Parathyroid adenoma (tissue), 2 donors: ENCODE data around the gene GPX3.
A peak's percentile ranks its signal among the peaks of the same experiment; 100 is the strongest.

ENCODE experiments used
- H2AFZ ChIP-seq: fragments of 300-600 bp; sonication (generic); one replicate; pipeline ENCODE4 v1.7.0; 2017; ENCODE audit warnings: antibody characterized with exemption, mild to moderate bottlenecking
- H3K27ac ChIP-seq: fragments of 300-600 bp; sonication (generic); one replicate; pipeline ENCODE4 v1.7.0; 2017
- H3K27me3 ChIP-seq: fragments of 300-600 bp; sonication (generic); one replicate; pipeline ENCODE4 v1.7.0; 2017; ENCODE audit warnings: low read length; ENCODE audit not compliant: control insufficient read depth, insufficient read depth
- H3K36me3 ChIP-seq: fragments of 300-600 bp; sonication (generic); one replicate; pipeline ENCODE4 v1.7.0; 2017; ENCODE audit warnings: low read length; ENCODE audit not compliant: control insufficient read depth, insufficient read depth
- H3K4me1 ChIP-seq: fragments of 300-600 bp; sonication (generic); one replicate; pipeline ENCODE4 v1.7.0; 2017; ENCODE audit warnings: control low read depth
- H3K4me2 ChIP-seq: fragments of 300-600 bp; sonication (generic); one replicate; pipeline ENCODE4 v1.7.0; 2017; ENCODE audit warnings: low read length
- H3K4me3 ChIP-seq: fragments of 300-600 bp; sonication (generic); one replicate; pipeline ENCODE4 v1.7.0; 2017; ENCODE audit warnings: low read depth, low read length
- H3K79me2 ChIP-seq: fragments of 300-600 bp; sonication (generic); one replicate; pipeline ENCODE4 v1.7.0; 2017; ENCODE audit warnings: control low read depth
- H3K9ac ChIP-seq: fragments of 300-600 bp; sonication (generic); one replicate; pipeline ENCODE4 v1.7.0; 2017; ENCODE audit warnings: mild to moderate bottlenecking
- H3K9me3 ChIP-seq: fragments of 300-600 bp; sonication (generic); one replicate; pipeline ENCODE4 v1.7.0; 2017; ENCODE audit warnings: low read length; ENCODE audit not compliant: control insufficient read depth
- TF ChIP-seq, protein P1 (sequence below): fragments of 300-600 bp; sonication (generic); IDR thresholded peaks from one replicate; pipeline ENCODE4 v1.7.0; 2017; ENCODE audit warnings: antibody characterized with exemption, mild to moderate bottlenecking
- donor health status: primary hyperparathyroidism.

GPX3 gene

DNA sequence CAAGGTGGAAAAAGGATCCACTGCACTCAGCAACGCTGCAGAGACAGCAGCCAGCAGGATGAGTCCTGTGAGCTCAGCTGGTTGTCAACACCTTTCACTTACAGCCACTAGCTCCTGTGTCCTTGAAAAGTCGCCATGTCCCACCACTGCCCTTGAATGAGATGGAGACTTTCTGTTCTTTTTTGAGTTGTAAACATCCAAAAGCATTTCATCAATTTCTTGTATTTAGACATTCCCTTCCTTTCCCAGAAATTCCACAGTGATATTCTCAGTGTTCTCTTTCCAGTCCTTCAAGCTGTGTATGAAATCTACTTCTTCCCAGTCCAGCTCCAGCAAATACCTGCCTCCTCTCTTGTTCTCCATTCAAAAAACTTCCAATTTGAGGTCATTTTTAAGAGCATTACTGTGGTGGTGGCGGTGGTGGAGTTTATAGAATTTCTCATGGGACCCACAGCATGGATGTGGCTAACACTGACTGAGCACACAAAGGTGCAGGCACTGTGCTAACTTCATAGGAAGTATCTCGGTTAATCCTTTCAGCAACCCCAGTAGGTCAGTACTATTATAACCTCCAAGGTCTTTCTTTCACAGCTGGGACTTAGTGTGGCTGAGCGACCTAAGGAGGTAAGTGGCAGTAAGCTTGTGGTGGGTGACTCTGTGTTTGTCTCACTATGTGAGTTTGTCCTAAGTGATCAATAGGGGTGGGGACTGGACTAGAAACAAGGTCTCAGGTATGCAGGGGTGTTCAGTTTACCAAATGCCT is 15.0 kb upstream of the GPX3 start:
- Histone ChIP-seq H3K79me2 (no peaks in the 10 kb centered on the region), H3K4me3 (no peak overlapping the region), H3K9me3 (no peaks in the 10 kb centered on the region), H2AFZ (peak overlapping the region; percentile 13), H3K27me3 (no peaks in the 10 kb centered on the region), H3K4me1 (peaks cover 4% of the 10 kb centered on the region), H3K27ac (peak overlapping the region; percentile 69), H3K4me2 (no peak overlapping the region), H3K36me3 (no peaks in the 10 kb centered on the region), H3K9ac (no peak overlapping the region)
- TF ChIP-seq, protein P1, sequence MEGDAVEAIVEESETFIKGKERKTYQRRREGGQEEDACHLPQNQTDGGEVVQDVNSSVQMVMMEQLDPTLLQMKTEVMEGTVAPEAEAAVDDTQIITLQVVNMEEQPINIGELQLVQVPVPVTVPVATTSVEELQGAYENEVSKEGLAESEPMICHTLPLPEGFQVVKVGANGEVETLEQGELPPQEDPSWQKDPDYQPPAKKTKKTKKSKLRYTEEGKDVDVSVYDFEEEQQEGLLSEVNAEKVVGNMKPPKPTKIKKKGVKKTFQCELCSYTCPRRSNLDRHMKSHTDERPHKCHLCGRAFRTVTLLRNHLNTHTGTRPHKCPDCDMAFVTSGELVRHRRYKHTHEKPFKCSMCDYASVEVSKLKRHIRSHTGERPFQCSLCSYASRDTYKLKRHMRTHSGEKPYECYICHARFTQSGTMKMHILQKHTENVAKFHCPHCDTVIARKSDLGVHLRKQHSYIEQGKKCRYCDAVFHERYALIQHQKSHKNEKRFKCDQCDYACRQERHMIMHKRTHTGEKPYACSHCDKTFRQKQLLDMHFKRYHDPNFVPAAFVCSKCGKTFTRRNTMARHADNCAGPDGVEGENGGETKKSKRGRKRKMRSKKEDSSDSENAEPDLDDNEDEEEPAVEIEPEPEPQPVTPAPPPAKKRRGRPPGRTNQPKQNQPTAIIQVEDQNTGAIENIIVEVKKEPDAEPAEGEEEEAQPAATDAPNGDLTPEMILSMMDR: no peak

DNA sequence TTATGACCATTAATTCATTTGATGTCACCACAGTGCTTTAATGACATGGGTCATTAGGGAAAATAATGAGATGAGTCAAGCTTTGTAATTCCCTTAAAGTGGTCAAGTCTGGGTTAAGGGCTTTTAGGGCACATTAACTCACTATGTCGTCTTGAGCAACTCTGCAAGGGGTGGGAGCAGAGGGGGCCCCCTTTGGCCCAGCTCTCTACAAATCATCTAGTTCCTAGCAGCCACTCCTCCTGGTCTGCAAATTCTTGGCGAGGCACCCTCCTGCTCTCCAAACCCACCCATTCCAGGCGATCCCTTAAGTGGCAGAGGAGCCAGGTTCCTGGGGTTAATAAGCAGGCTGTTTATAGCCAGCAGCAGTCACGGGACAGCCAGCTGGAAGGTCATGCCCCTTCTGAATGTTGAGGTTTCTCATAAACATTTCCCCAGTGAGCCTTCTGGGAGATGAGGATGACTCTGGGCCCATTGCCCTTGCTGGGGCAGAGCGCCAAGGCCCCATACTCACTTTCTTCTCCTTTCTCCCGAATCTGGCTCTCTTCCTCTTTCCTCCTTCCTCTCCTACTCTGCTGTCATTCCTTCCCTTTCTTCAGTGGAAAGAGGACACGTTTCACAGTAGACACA is 14.3 kb upstream of the GPX3 start:
- no peak overlapping the region for H2AFZ ChIP-seq
- TF ChIP-seq, protein P1: no peak
- H3K79me2 ChIP-seq: no peaks in the 10 kb centered on the region
- H3K9me3 ChIP-seq: no peaks in the 10 kb centered on the region
- no peaks in the 10 kb centered on the region for H3K36me3 ChIP-seq
- H3K4me2 ChIP-seq: no peak overlapping the region
- H3K27me3 ChIP-seq: no peaks in the 10 kb centered on the region
- no peak overlapping the region for H3K9ac ChIP-seq
- no peak overlapping the region for H3K4me3 ChIP-seq
- H3K27ac ChIP-seq: peak overlapping the region; percentile 69
- H3K4me1 ChIP-seq: peaks cover 4% of the 10 kb centered on the region

DNA sequence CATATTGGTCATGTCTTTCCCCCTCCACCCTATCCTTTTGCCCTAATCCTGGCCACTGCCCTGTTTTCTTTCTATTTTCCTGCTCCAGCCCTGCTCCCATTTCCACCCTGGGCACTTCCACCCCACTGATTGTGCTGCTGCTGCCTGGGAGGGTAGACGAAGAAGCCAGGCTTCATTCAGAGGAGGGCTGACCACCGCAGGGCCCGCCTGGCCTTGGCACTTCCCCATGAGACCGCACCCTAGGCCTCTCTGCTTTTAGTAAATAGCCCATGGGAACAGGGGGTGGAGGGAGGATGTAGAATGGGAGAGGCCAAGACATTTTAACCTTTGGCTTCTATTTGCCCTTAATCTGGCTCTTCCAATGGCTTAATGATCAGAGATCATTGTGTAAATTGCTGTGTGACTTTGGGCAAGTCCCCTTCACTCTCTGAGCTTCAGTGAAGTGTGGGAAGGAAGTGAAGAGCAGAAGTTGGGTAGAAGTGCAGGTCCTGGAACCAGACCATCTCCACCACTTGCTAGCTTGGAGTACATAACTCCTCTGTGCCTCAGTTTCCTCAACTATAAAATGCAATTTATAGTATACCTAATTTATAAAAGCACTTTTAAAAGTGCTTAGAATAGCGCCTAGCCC is 13.6 kb upstream of the GPX3 start:
- Histone ChIP-seq H3K4me3 (no peak overlapping the region), H3K27ac (peak overlapping the region; percentile 56)
- TF ChIP-seq, protein P1: no peak

DNA sequence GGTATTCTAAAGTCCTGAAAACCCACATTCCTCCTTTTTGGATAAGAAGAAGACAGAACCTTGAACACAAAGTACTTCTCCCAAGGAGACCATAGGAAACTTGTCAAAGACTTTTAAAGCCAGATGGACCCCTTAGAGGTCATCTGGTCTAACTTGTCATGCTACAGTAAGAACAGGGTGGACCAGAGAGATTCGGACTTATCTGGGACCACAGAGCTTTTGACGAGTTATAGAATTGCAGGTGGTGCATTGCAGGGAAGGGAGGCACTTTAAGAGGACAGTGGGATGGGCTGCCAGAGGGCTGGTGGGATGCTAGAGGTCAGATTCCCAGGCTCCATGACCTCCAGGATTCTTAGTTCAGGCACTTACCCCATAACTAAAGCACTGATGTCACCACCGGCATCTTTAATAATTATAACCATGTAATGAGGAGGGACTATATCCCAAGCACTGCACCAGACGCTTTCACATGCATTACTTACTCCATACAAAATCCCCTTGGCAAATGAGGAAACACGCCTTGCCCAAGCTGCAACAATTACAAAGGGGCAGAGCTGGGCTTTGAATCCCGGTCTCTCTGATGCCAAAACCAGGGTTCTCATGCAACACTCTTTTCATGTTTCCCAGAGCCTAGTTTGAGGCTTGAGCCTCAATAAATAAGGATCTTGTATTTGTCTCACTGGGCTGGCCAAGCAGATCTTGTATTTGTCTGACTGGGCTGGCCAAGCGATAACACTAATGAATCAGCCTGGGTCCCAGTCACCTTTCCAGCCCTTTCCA is 12.8 kb upstream of the GPX3 start:
- Histone ChIP-seq H3K36me3 (no peaks in the 10 kb centered on the region), H3K9me3 (no peaks in the 10 kb centered on the region), H3K79me2 (no peaks in the 10 kb centered on the region), H2AFZ (no peak overlapping the region), H3K27me3 (no peaks in the 10 kb centered on the region), H3K4me2 (no peak overlapping the region), H3K9ac (no peak overlapping the region), H3K4me1 (peaks cover 4% of the 10 kb centered on the region), H3K27ac (peak overlapping the region; percentile 56), H3K4me3 (no peak overlapping the region)
- TF ChIP-seq, protein P1: no peak

More for the DNA sequence above, 13.6 kb upstream of the GPX3 start:
- no peaks in the 10 kb centered on the region for H3K27me3 ChIP-seq
- peaks cover 4% of the 10 kb centered on the region for H3K4me1 ChIP-seq
- H3K36me3 ChIP-seq: no peaks in the 10 kb centered on the region
- no peaks in the 10 kb centered on the region for H3K9me3 ChIP-seq
- no peaks in the 10 kb centered on the region for H3K79me2 ChIP-seq
- H2AFZ ChIP-seq: no peak overlapping the region
- no peak overlapping the region for H3K9ac ChIP-seq
- H3K4me2 ChIP-seq: no peak overlapping the region
